Right lobe of liver (tissue), 6 donors: ENCODE measurements around the gene SCP2D1. TPM values are rescaled to one million over a fixed set of nuclear protein-coding genes. Genes with fewer than 3 reads are reported as not detected.

Experiments used
- ATAC-seq, 4 donors: fragments of 200-7000 bp; cut with Tn5 transposase; one replicate each; pipeline ENCODE4 v1.9.1; 2020; ENCODE audit warnings: mild to moderate bottlenecking in 4 of 4, moderate library complexity in 4 of 4
- DNase-seq, 3 donors: peaks; one replicate each; pipeline ENCODE4 v3.0.0-alpha.2; 2020
- H3K27ac ChIP-seq, 3 donors: fragments of 200-600 bp; one replicate each; pipeline ENCODE4 v1.8.0; 2022
- H3K27me3 ChIP-seq, 2 donors: fragments of 200-600 bp; one replicate each; pipeline ENCODE4 v1.8.0; 2022
- H3K36me3 ChIP-seq, 4 donors: fragments of 200-600 bp; sonication (generic) in 1 of 4; one replicate each; pipeline versions ENCODE4 v1.5.1 to v1.8.0; 2017 to 2022; ENCODE audit warnings: control low read depth in 1 of 4
- H3K4me1 ChIP-seq, 4 donors: fragments of 200-600 bp; sonication (generic) in 1 of 4; one replicate each; pipeline versions ENCODE4 v1.5.1 to v1.8.0; 2017 to 2022; ENCODE audit warnings: control low read depth in 1 of 4
- H3K4me3 ChIP-seq, 3 donors: fragments of 200-600 bp; one replicate each; pipeline ENCODE4 v1.8.0; 2022
- H3K9me3 ChIP-seq, 4 donors: fragments of 200-600 bp; sonication (generic) in 1 of 4; one replicate each; pipeline versions ENCODE4 v1.5.1 to v1.8.0; 2017 to 2022; ENCODE audit warnings: control low read depth in 1 of 4
- CTCF ChIP-seq, 4 donors: fragments of 200-600 bp in 3 of 4; fragments of 450-650 bp in 1 of 4; IDR thresholded peaks; one replicate each; pipeline versions ENCODE4 v1.5.1 to v1.8.0; 2016 to 2022; ENCODE audit warnings: antibody characterized with exemption in 4 of 4, mild to moderate bottlenecking in 2 of 4
- POLR2A ChIP-seq: fragments of 450-650 bp; IDR thresholded peaks from one replicate; pipeline ENCODE4 v1.6.1; 2017; ENCODE audit warnings: antibody characterized with exemption, mild to moderate bottlenecking
- WGBS: methylation state at CpG from one replicate; pipeline ENCODE4 v1.1.6; 2018; ENCODE audit warnings: low coverage, low lambda C conversion rate; ENCODE audit not compliant: insufficient coverage; ENCODE audit errors: missing lambda C conversion rate; 5-methylcytosine and 5-hydroxymethylcytosine counted together
- intact Hi-C, 2 donors: fragments of 100-400 bp; cut with DNase I; formaldehyde crosslinking; loops; one replicate each; pipeline versions ENCODE4 v1.11.2 to v1.14.1; 2022
- total RNA-seq, 6 experiments: library from RNA; depleted of rRNA in 2 of 6; stranded (reverse); fragments of >200 nt in 2 of 6; fragmentation: NEBNext Ultra II Directional in 3 of 6; extraction: Animal tissue kit (Norgen Biotek cat#: 25700) in 3 of 6; gene quantifications; one replicate each; pipeline versions ENCODE4 v1.1.0 to v1.2.4, GENCODE V29; 2016 to 2023
- donor health status: DM: no; HTN: yes; CAD: no.
- donor health status: DM: no; HTN: no; CAD: no.
- donor health status: DM: no; HTN: no; CAD: no.
- donor health status: DM: no; HTN: yes; CAD: no.
- donor health status: DM: no; HTN: yes; CAD: no.

SCP2D1 gene
- total RNA-seq, 6 experiments from 2014 or later: not detected

- WGBS: 70% methylated on average over 3 of the region's 3 CpGs
These were observed 22.1 kb downstream of the SCP2D1 start for GRCh38 chr20:18835466-18836256.

GRCh38 chr20:18837718-18838117 lies 24.1 kb downstream of the SCP2D1 start:
- DNase-seq (no peak), ATAC-seq (no peak)
- Histone ChIP-seq H3K9me3 (no peaks in the 10 kb centered on the region), H3K36me3 (no peaks in the 10 kb centered on the region), H3K4me1 (no peaks in the 10 kb centered on the region), H3K27me3 (no peaks in the 10 kb centered on the region), H3K27ac (no peak overlapping the region), H3K4me3 (no peak overlapping the region)
- 52% methylated on average over 3 of the region's 3 CpGs for WGBS
- TF ChIP-seq CTCF (IDR thresholded peaks at IDR 0.05): no peak
- TF ChIP-seq POLR2A: no peak
- intact Hi-C loops: no loop called here

More at GRCh38 chr20:18835466-18836256, 22.1 kb downstream of the SCP2D1 start:
- Histone ChIP-seq H3K36me3 (no peaks in the 10 kb centered on the region), H3K4me1 (no peaks in the 10 kb centered on the region), H3K4me3 (no peak overlapping the region), H3K27ac (no peak overlapping the region), H3K27me3 (no peaks in the 10 kb centered on the region), H3K9me3 (no peaks in the 10 kb centered on the region)
- ATAC-seq: no peak
- DNase-seq: no peak
- TF ChIP-seq POLR2A: no peak
- no peak for TF ChIP-seq CTCF (IDR thresholded peaks at IDR 0.05)
- intact Hi-C loops: no loop called here

- TF ChIP-seq POLR2A (no peak), CTCF (IDR thresholded peaks at IDR 0.05) (no peak)
- ATAC-seq (no peak), DNase-seq (no peak)
- 68% methylated on average over 5 of the region's 6 CpGs for WGBS
- Histone ChIP-seq H3K27me3 (no peaks in the 10 kb centered on the region), H3K36me3 (no peaks in the 10 kb centered on the region), H3K27ac (no peak overlapping the region), H3K9me3 (no peaks in the 10 kb centered on the region), H3K4me1 (no peaks in the 10 kb centered on the region), H3K4me3 (no peak overlapping the region)
- intact Hi-C loops: no loop called here
These were observed 26.1 kb downstream of the SCP2D1 start for GRCh38 chr20:18839507-18840247.

- H3K4me1 ChIP-seq: no peaks in the 10 kb centered on the region
- ATAC-seq (no peak), DNase-seq (no peak)
- H3K4me3 ChIP-seq: no peak overlapping the region
- no peaks in the 10 kb centered on the region for H3K36me3 ChIP-seq
- WGBS: 68% methylated on average over 8 of the region's 8 CpGs
- H3K27me3 ChIP-seq: no peaks in the 10 kb centered on the region
- no peak overlapping the region for H3K27ac ChIP-seq
- intact Hi-C loops: no loop called here
- H3K9me3 ChIP-seq: no peaks in the 10 kb centered on the region
- TF ChIP-seq POLR2A (no peak), CTCF (IDR thresholded peaks at IDR 0.05) (no peak)
These were observed 26.7 kb downstream of the SCP2D1 start for GRCh38 chr20:18840248-18840645.
